Fibroblast of lung (primary cell): ENCODE results near the gene AATK.
"Not testable (repeated sequence)": the region's sequence is repeated elsewhere in the genome, so short reads cannot be mapped to it uniquely, and the experiment has no call there.

ENCODE experiments used
- CTCF ChIP-seq, 2 donors: IDR thresholded peaks in 1 of 2; conservative IDR thresholded peaks in 1 of 2; 1 replicate in 1 of 2; 2 replicates in 1 of 2; pipeline ENCODE4 v1.5.1; 2011 to 2012; ENCODE audit warnings: low read length in 2 of 2, control low read depth in 1 of 2, inconsistent platforms in 1 of 2, low read depth in 1 of 2, mild to moderate bottlenecking in 1 of 2
- EZH2 ChIP-seq: IDR thresholded peaks from 2 replicates; pipeline ENCODE4 v1.5.1; 2012; ENCODE audit warnings: low read length, control low read depth, mild to moderate bottlenecking; ENCODE audit errors: missing control alignments

GRCh38 chr17:81146208-81146607 lies 19.8 kb downstream of the AATK start:
- not testable (repeated sequence) for TF ChIP-seq CTCF (conservative IDR thresholded peaks at IDR 0.05 in 1 of 2, IDR thresholded peaks at IDR 0.05 in 1 of 2; ENCODE audit: low read depth in 1 of 2, low read length in 2 of 2); EZH2
